Endothelial cell of umbilical vein (primary cell): ENCODE measurements around the gene DNAJB9. TPM values are rescaled to one million over a fixed set of nuclear protein-coding genes. Genes with fewer than 3 reads are reported as not detected.
"Not testable (repeated sequence)": the region's sequence is repeated elsewhere in the genome, so short reads cannot be mapped to it uniquely, and the experiment has no call there.

Source experiments
- BruUV-seq: library from RNA; stranded (reverse); fragments of 400-500 nt; replicated peaks from 2 replicates; lab custom pipeline; 2021; lab: Mats Ljungman, UMichigan
- CTCF ChIA-PET: fragments of 300-600, 350-600 bp; sonication (Branson Sonifier 250); formaldehyde crosslinking; loops from one replicate; lab custom pipeline; 2021; ENCODE audit warnings: antibody characterized with exemption, inconsistent platforms; lab: Charles Lee
- POLR2A ChIA-PET: fragments of 300-600, 350-600 bp; sonication (Branson Sonifier 250); formaldehyde crosslinking; loops from one replicate; lab custom pipeline; 2021; ENCODE audit warnings: antibody characterized with exemption, inconsistent platforms; lab: Charles Lee
- DNase-seq: peaks from one replicate; pipeline ENCODE4 v3.0.0-alpha.2; 2011; ENCODE audit warnings: low read depth, low spot score
- FAIRE-seq: peaks from 2 replicates; lab custom pipeline; 2011; peaks lifted over from hg19 to GRCh38; lab: Jason Lieb, UNC
- H2AFZ ChIP-seq: 2 replicates; pipeline ENCODE4 v1.6.0; 2012; ENCODE audit warnings: low read depth, low read length, control low read depth, inconsistent platforms
- H3K27ac ChIP-seq: 2 replicates; pipeline ENCODE4 v1.5.1; 2011; ENCODE audit warnings: low read depth, mild to moderate bottlenecking, control low read depth, low read length, moderate library complexity; ENCODE audit not compliant: insufficient read depth
- H3K27me3 ChIP-seq, 2 experiments: 2 replicates each; pipeline versions ENCODE4 v1.6.0 to v1.6.1; 2011; ENCODE audit warnings: low read length in 2 of 2, mixed read lengths in 1 of 2; ENCODE audit not compliant: control insufficient read depth in 2 of 2, insufficient read depth in 2 of 2
- H3K36me3 ChIP-seq, 2 experiments: 2 replicates in 1 of 2; 3 replicates in 1 of 2; pipeline ENCODE4 v1.5.1; 2011; ENCODE audit warnings: low read length in 2 of 2, mild to moderate bottlenecking in 1 of 2, moderate library complexity in 1 of 2; ENCODE audit not compliant: control insufficient read depth in 2 of 2, insufficient read depth in 2 of 2; ENCODE audit errors: extremely low read depth in 1 of 2
- H3K4me1 ChIP-seq: 3 replicates; pipeline ENCODE4 v1.5.1; 2011; ENCODE audit warnings: mild to moderate bottlenecking, low read length; ENCODE audit not compliant: control insufficient read depth, insufficient read depth; ENCODE audit errors: extremely low read depth
- H3K4me2 ChIP-seq: 2 replicates; pipeline ENCODE4 v1.6.1; 2011; ENCODE audit warnings: low read length, control low read depth, mixed read lengths; ENCODE audit not compliant: insufficient read depth
- H3K4me3 ChIP-seq, 3 experiments: fragments of 200-600 bp in 1 of 3; sonication (generic), shearing (Covaris generic) in 1 of 3; replicated peaks in 1 of 3; 2 replicates each; pipeline ENCODE4 v1.5.1; 2011 to 2016; ENCODE audit warnings: control low read depth in 3 of 3, low read length in 3 of 3, mild to moderate bottlenecking in 2 of 3, inconsistent platforms in 1 of 3, low read depth in 1 of 3, moderate library complexity in 1 of 3; ENCODE audit not compliant: insufficient read depth in 1 of 3
- H3K79me2 ChIP-seq: 2 replicates; pipeline ENCODE4 v1.6.0; 2012; ENCODE audit warnings: low read length, inconsistent platforms; ENCODE audit not compliant: control insufficient read depth, insufficient read depth
- H3K9ac ChIP-seq: replicated peaks from 2 replicates; pipeline ENCODE3; 2011; ENCODE audit warnings: low read length, control low read depth; ENCODE audit not compliant: insufficient read depth; ENCODE audit errors: extremely low read depth
- H3K9me1 ChIP-seq: replicated peaks from 3 replicates; pipeline ENCODE4 v1.6.0; 2011; ENCODE audit warnings: mild to moderate bottlenecking, low read length; ENCODE audit not compliant: control insufficient read depth, insufficient read depth; ENCODE audit errors: extremely low read depth
- H3K9me3 ChIP-seq: replicated peaks from 2 replicates; pipeline ENCODE4 v1.5.1; 2012; ENCODE audit warnings: low read length, inconsistent platforms; ENCODE audit not compliant: control insufficient read depth, insufficient read depth
- H4K20me1 ChIP-seq: replicated peaks from 2 replicates; pipeline ENCODE3; 2011; ENCODE audit warnings: mild to moderate bottlenecking, low read length; ENCODE audit not compliant: control insufficient read depth, insufficient read depth; ENCODE audit errors: extremely low read depth
- CTCF ChIP-seq, 2 donors: IDR thresholded peaks; 1 replicate in 1 of 2; 2 replicates in 1 of 2; pipeline ENCODE4 v1.5.1; 2011; ENCODE audit warnings: low read length in 2 of 2, mild to moderate bottlenecking in 2 of 2, moderate library complexity in 2 of 2, control low read depth in 1 of 2, inconsistent platforms in 1 of 2, low read depth in 1 of 2; ENCODE audit not compliant: insufficient read depth in 1 of 2; ENCODE audit errors: extremely low read depth in 1 of 2
- EZH2 ChIP-seq: IDR thresholded peaks from 2 replicates; pipeline ENCODE4 v1.6.1; 2012; ENCODE audit warnings: borderline replicate concordance, low read depth, mild to moderate bottlenecking, moderate library complexity, low read length, inconsistent platforms; ENCODE audit not compliant: severe bottlenecking
- FOS ChIP-seq: IDR thresholded peaks from 2 replicates; pipeline ENCODE4 v1.6.1; 2011; ENCODE audit warnings: mild to moderate bottlenecking, low read length, moderate library complexity, borderline replicate concordance; ENCODE audit not compliant: insufficient read depth
- GATA2 ChIP-seq: IDR thresholded peaks from 2 replicates; pipeline ENCODE4 v1.7.0; 2011; ENCODE audit warnings: low read depth, mild to moderate bottlenecking, moderate library complexity, mixed read lengths, low read length; ENCODE audit not compliant: insufficient read length, insufficient read depth
- JUN ChIP-seq: IDR thresholded peaks from 2 replicates; pipeline ENCODE4 v1.6.1; 2011; ENCODE audit warnings: borderline replicate concordance, low read depth; ENCODE audit not compliant: insufficient read length, insufficient read depth
- MAX ChIP-seq: IDR thresholded peaks from 2 replicates; pipeline ENCODE4 v1.6.1; 2011; ENCODE audit not compliant: insufficient read depth, insufficient read length
- MYC ChIP-seq: IDR thresholded peaks from one replicate; pipeline ENCODE4 v1.6.1; 2011; ENCODE audit warnings: mild to moderate bottlenecking, low read depth, low read length
- POLR2A ChIP-seq: IDR thresholded peaks from 2 replicates; pipeline ENCODE4 v1.6.1; 2012; ENCODE audit warnings: low read depth, mild to moderate bottlenecking, control low read depth, low read length
- POLR2AphosphoS5 ChIP-seq: IDR thresholded peaks from 2 replicates; pipeline ENCODE4 v1.6.1; 2012; ENCODE audit warnings: low read depth, mild to moderate bottlenecking, control low read depth, low read length, moderate library complexity; ENCODE audit not compliant: insufficient read depth
- dilution Hi-C: fragments of 300-500 bp; cut with MboI; formaldehyde crosslinking; loops from one replicate; pipeline ENCODE4 v1.15.0; 2019; ENCODE audit warnings: low sequenced_read_pairs; ENCODE audit not compliant: extremely low pct_ligation_motif_present
- intact Hi-C: fragments of 100-400 bp; cut with micrococcal nuclease; formaldehyde crosslinking; loops from one replicate; pipeline ENCODE4 v1.10.0; 2022
- polyA plus RNA-seq, 4 experiments: library from polyadenylated mRNA; depleted of rRNA in 3 of 4; stranded (reverse) in 3 of 4; unstranded in 1 of 4; fragments of >200 nt; gene quantifications; 2 replicates each; pipeline versions ENCODE4 v1.2.1 to v1.2.3, GENCODE V29; 2011 to 2012; ENCODE audit warnings: missing spikeins in 1 of 4
- total RNA-seq: library from RNA; stranded (reverse); gene quantifications from 2 replicates; pipeline ENCODE4 v1.2.3, GENCODE V29; 2021

DNAJB9 gene
- total and polyA plus RNA-seq, 2 donors (not counting 3 experiments of a cell fraction or from before 2014, with no cell fraction given): 11.7 to 11.9 TPM

- ChIA-PET POLR2A (no interaction called here), CTCF (no interaction called here)
- H3K4me1 ChIP-seq: no peaks in the 10 kb centered on the region
- H3K36me3 ChIP-seq: no peaks in the 10 kb centered on the region
- intact Hi-C loops: no loop called here
- H2AFZ ChIP-seq: no peak overlapping the region
- FAIRE-seq (no peak), DNase-seq (no peak)
- no peak overlapping the region for H3K4me2 ChIP-seq
- dilution Hi-C loops: no loop called here
- BruUV-seq: no TSS peak
- H3K9me3 ChIP-seq: no peaks in the 10 kb centered on the region
- no peaks in the 10 kb centered on the region for H3K79me2 ChIP-seq
- H3K27ac ChIP-seq: no peak overlapping the region
- H3K27me3 ChIP-seq: no peaks in the 10 kb centered on the region
- no peak for TF ChIP-seq JUN
- TF ChIP-seq GATA2: no peak
- no peak for TF ChIP-seq FOS
- no peak for TF ChIP-seq POLR2A
- TF ChIP-seq MAX: no peak
- TF ChIP-seq CTCF (IDR thresholded peaks at IDR 0.05; ENCODE audit: extremely low read depth in 1 of 2, insufficient read depth in 1 of 2, low read depth in 1 of 2, low read length in 2 of 2): no peak
- TF ChIP-seq MYC: no peak
- no peak for TF ChIP-seq POLR2AphosphoS5
- TF ChIP-seq EZH2: no peak
- no peak overlapping the region for H3K4me3 ChIP-seq
- no peaks in the 10 kb centered on the region for H3K9me1 ChIP-seq
- H3K9ac ChIP-seq: no peak overlapping the region
- no peaks in the 10 kb centered on the region for H4K20me1 ChIP-seq
Observed at GRCh38 chr7:108541478-108541877, 28.2 kb upstream of the DNAJB9 start.

DNA sequence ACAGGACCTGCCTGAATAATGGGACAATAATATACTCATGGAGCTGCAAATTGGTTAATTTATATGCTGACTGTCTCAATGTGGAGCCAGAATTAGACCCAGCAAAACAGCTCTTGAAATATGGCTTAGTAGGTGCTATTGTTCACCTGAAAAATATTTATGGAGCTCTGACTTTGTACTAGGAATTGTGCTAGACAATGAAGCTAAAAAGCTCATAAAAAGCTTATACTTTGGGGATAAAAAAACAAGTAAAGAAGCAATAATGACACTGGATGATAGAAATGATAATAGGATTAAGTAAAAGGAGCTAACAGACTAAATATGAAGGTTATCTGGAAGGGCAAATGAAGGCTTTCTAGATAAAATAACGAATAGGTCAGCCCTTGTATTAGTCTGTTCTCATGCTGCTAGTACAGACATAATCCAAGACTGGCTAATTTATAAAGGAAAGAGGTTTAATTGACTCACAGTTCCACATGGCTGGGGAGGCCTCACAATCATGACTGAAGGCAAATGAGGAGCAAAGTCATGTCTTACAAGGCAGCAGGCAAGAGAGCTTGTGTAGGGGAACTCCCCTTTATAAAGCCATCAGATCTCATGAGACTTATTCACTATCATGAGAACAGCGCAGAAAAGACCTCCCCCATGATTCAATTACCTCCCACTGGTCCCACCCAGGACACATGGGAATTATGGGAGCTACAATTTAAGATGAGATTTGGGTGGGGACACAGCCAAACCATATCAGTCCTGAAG is 21.4 kb upstream of the DNAJB9 start:
- BruUV-seq, H3K9me3 ChIP-seq, H3K4me1 ChIP-seq, intact Hi-C loops, H3K4me2 ChIP-seq, dilution Hi-C loops, H3K9me1 ChIP-seq, FAIRE-seq, H3K4me3 ChIP-seq, H3K27me3 ChIP-seq, H2AFZ ChIP-seq, DNase-seq, H3K27ac ChIP-seq, H4K20me1 ChIP-seq, H3K9ac ChIP-seq, POLR2A ChIA-PET, H3K36me3 ChIP-seq, H3K79me2 ChIP-seq: not testable (repeated sequence)
- CTCF ChIA-PET: interaction anchor here (1.0 kb wide), 1 partner anchor 51 kb away, joined by 3 read pairs; no protein-coding TSS in a partner anchor
